ENCODE measurements around the gene CSNK2A1.

The CSNK2A1 gene

GRCh38 chr20:555976-556385 is 12.4 kb upstream of the CSNK2A1 start:
- DNase-seq, result no peak
- H3K27ac ChIP-seq (ENCODE audit: low read length), result no peak overlapping the region

GRCh38 chr20:550611-551010 is 7.0 kb upstream of the CSNK2A1 start:
- no peaks in the 10 kb centered on the region for H3K9me3 ChIP-seq (replicated peaks; ENCODE audit: insufficient read depth, low read length)
- no peaks in the 10 kb centered on the region for H4K20me1 ChIP-seq (ENCODE audit: insufficient read depth, low read length)
- H3K4me2 ChIP-seq (ENCODE audit: low read depth, low read length), result no peak overlapping the region
- no peak overlapping the region for H2AFZ ChIP-seq (ENCODE audit: low read length)
- no peak overlapping the region for H3K4me3 ChIP-seq (ENCODE audit: low read length)
- TF ChIP-seq EZH2phosphoT487 (IDR thresholded peaks at IDR 0.05; ENCODE audit: low read length), result no peak
- TF ChIP-seq CTCF (IDR thresholded peaks at IDR 0.05; ENCODE audit: low read length), result no peak
- no peak for TF ChIP-seq EZH2 (optimal IDR thresholded peaks at IDR 0.05; ENCODE audit: low read depth, low read length)
- H3F3A ChIP-seq (ENCODE audit: insufficient read depth, low read length), result no peaks in the 10 kb centered on the region
- no peaks in the 10 kb centered on the region for H3K27me3 ChIP-seq (replicated peaks; ENCODE audit: insufficient read depth, low read length)
- no peaks in the 10 kb centered on the region for H3K79me2 ChIP-seq (ENCODE audit: low read length)
- H3K36me3 ChIP-seq (replicated peaks; ENCODE audit: insufficient read depth, low read length), result no peaks in the 10 kb centered on the region
- no peak for DNase-seq
- no peaks in the 10 kb centered on the region for H3K9me2 ChIP-seq (replicated peaks; ENCODE audit: insufficient read depth, low read length)
- H3K9ac ChIP-seq (ENCODE audit: low read length), result no peak overlapping the region
- no peaks in the 10 kb centered on the region for H3K4me1 ChIP-seq (ENCODE audit: low read length)
- no peak overlapping the region for H3K27ac ChIP-seq (ENCODE audit: low read length)

More at GRCh38 chr20:555976-556385, 12.4 kb upstream of the CSNK2A1 start:
- Histone ChIP-seq H3K4me1 (ENCODE audit: low read length) (no peaks in the 10 kb centered on the region), H3K36me3 (replicated peaks; ENCODE audit: insufficient read depth, low read length) (no peaks in the 10 kb centered on the region), H3F3A (ENCODE audit: insufficient read depth, low read length) (no peaks in the 10 kb centered on the region), H3K79me2 (ENCODE audit: low read length) (no peaks in the 10 kb centered on the region), H3K27me3 (replicated peaks; ENCODE audit: insufficient read depth, low read length) (0 out of 2 replicates have a peak, but pooled peaks cover 2% of the 10 kb centered on the region), H3K4me2 (ENCODE audit: low read depth, low read length) (no peak overlapping the region), H3K9me3 (replicated peaks; ENCODE audit: insufficient read depth, low read length) (no peaks in the 10 kb centered on the region), H2AFZ (ENCODE audit: low read length) (no peak overlapping the region), H3K9ac (ENCODE audit: low read length) (no peak overlapping the region), H3K9me2 (replicated peaks; ENCODE audit: insufficient read depth, low read length) (no peaks in the 10 kb centered on the region), H3K4me3 (ENCODE audit: low read length) (no peak overlapping the region), H4K20me1 (ENCODE audit: insufficient read depth, low read length) (no peaks in the 10 kb centered on the region)
- TF ChIP-seq CTCF (IDR thresholded peaks at IDR 0.05; ENCODE audit: low read length) (no peak), EZH2 (optimal IDR thresholded peaks at IDR 0.05; ENCODE audit: low read depth, low read length) (no peak), EZH2phosphoT487 (IDR thresholded peaks at IDR 0.05; ENCODE audit: low read length) (no peak)

- Histone ChIP-seq H3K4me1 (ENCODE audit: low read length) (no peaks in the 10 kb centered on the region), H3K27ac (ENCODE audit: low read length) (no peak overlapping the region), H3F3A (ENCODE audit: insufficient read depth, low read length) (no peaks in the 10 kb centered on the region), H3K9ac (ENCODE audit: low read length) (no peak overlapping the region), H3K9me2 (replicated peaks; ENCODE audit: insufficient read depth, low read length) (no peaks in the 10 kb centered on the region), H2AFZ (ENCODE audit: low read length) (no peak overlapping the region), H3K4me2 (ENCODE audit: low read depth, low read length) (no peak overlapping the region), H3K4me3 (ENCODE audit: low read length) (no peak overlapping the region), H3K9me3 (replicated peaks; ENCODE audit: insufficient read depth, low read length) (no peaks in the 10 kb centered on the region), H3K36me3 (replicated peaks; ENCODE audit: insufficient read depth, low read length) (no peaks in the 10 kb centered on the region), H3K27me3 (replicated peaks; ENCODE audit: insufficient read depth, low read length) (no peaks in the 10 kb centered on the region), H4K20me1 (ENCODE audit: insufficient read depth, low read length) (no peaks in the 10 kb centered on the region), H3K79me2 (ENCODE audit: low read length) (no peaks in the 10 kb centered on the region)
- TF ChIP-seq EZH2phosphoT487 (IDR thresholded peaks at IDR 0.05; ENCODE audit: low read length), result no peak
- TF ChIP-seq EZH2 (optimal IDR thresholded peaks at IDR 0.05; ENCODE audit: low read depth, low read length), result no peak
- TF ChIP-seq CTCF (IDR thresholded peaks at IDR 0.05; ENCODE audit: low read length), result no peak
- DNase-seq, result no peak
These were observed 6.3 kb upstream of the CSNK2A1 start for GRCh38 chr20:549722-550496.

Data from MM.1S (cell line).